OCI-LY7 (cell line): ENCODE measurements around the gene DLGAP1. TPM values are rescaled to one million over a fixed set of nuclear protein-coding genes. Genes with fewer than 3 reads are reported as not detected.

Source experiments
- BruUV-seq: library from RNA; stranded (reverse); fragments of 400-500 nt; replicated peaks from 2 replicates; lab custom pipeline; 2021; lab: Mats Ljungman, UMichigan
- CTCF ChIA-PET: fragments of 300-600 bp; sonication (Branson Sonifier 250); formaldehyde crosslinking; loops from one replicate; lab custom pipeline; 2022; ENCODE audit warnings: antibody characterized with exemption; ENCODE audit not compliant: unreplicated experiment; lab: Charles Lee
- POLR2A ChIA-PET: fragments of 300-600 bp; sonication (Branson Sonifier 250); formaldehyde crosslinking; loops from one replicate; lab custom pipeline; 2022; ENCODE audit warnings: antibody characterized with exemption; lab: Charles Lee
- DNase-seq: peaks from one replicate; pipeline ENCODE4 v3.0.0-alpha.2; 2015; ENCODE audit warnings: low spot score
- H2AFZ ChIP-seq: fragments of 200-600 bp; sonication (generic), shearing (Covaris generic); 2 replicates; pipeline ENCODE4 v1.6.1; 2014; ENCODE audit warnings: mild to moderate bottlenecking, antibody characterized with exemption, low read length, moderate library complexity
- H3K27ac ChIP-seq: fragments of 200-600 bp; sonication (generic); 2 replicates; pipeline ENCODE4 v1.5.1; 2014; ENCODE audit warnings: mixed run types, low read depth, mild to moderate bottlenecking, moderate library complexity, low read length, inconsistent platforms; ENCODE audit not compliant: poor library complexity, severe bottlenecking
- H3K36me3 ChIP-seq: fragments of 200-600 bp; sonication (generic); 2 replicates; pipeline ENCODE4 v1.6.1; 2014; ENCODE audit warnings: mild to moderate bottlenecking, antibody characterized with exemption, low read length, moderate library complexity, mixed read lengths; ENCODE audit not compliant: insufficient read depth
- H3K4me1 ChIP-seq: fragments of 200-600 bp; sonication (generic); 2 replicates; pipeline ENCODE4 v1.5.1; 2014; ENCODE audit warnings: mild to moderate bottlenecking, low read length; ENCODE audit not compliant: insufficient read depth, poor library complexity, severe bottlenecking
- H3K4me2 ChIP-seq: fragments of 200-600 bp; sonication (generic); 2 replicates; pipeline ENCODE4 v1.6.1; 2014; ENCODE audit warnings: mild to moderate bottlenecking, low read length
- H3K4me3 ChIP-seq: fragments of 200-600 bp; sonication (generic); 2 replicates; pipeline ENCODE4 v1.5.1; 2014; ENCODE audit warnings: mild to moderate bottlenecking, low read depth, low read length; ENCODE audit not compliant: poor library complexity, severe bottlenecking
- H3K79me2 ChIP-seq: fragments of 200-600 bp; sonication (generic); 2 replicates; pipeline ENCODE4 v1.6.1; 2016; ENCODE audit warnings: low read depth, mild to moderate bottlenecking, low read length, moderate library complexity, mixed read lengths; ENCODE audit not compliant: insufficient read depth
- H3K9me2 ChIP-seq: fragments of 200-600 bp; sonication (generic); 2 replicates; pipeline ENCODE4 v1.6.1; 2016; ENCODE audit warnings: mild to moderate bottlenecking, low read length, mixed read lengths; ENCODE audit not compliant: insufficient read depth
- H3K9me3 ChIP-seq: fragments of 200-600 bp; sonication (generic); 2 replicates; pipeline ENCODE4 v1.6.1; 2014; ENCODE audit warnings: mild to moderate bottlenecking, mixed run types, low read length, mixed read lengths
- H4K20me1 ChIP-seq: fragments of 200-600 bp; sonication (generic); 2 replicates; pipeline ENCODE4 v1.6.1; 2014; ENCODE audit warnings: mild to moderate bottlenecking, antibody characterized with exemption, low read length, moderate library complexity, mixed read lengths; ENCODE audit not compliant: insufficient read depth
- CTCF ChIP-seq: fragments of 200-600 bp; sonication (generic); conservative IDR thresholded peaks from 2 replicates; pipeline ENCODE4 v1.5.1; 2014; ENCODE audit warnings: mild to moderate bottlenecking, antibody characterized with exemption, low read length, moderate library complexity, mixed read lengths
- EZH2phosphoT487 ChIP-seq: fragments of 200-600 bp; sonication (generic); IDR thresholded peaks from 2 replicates; pipeline ENCODE4 v1.6.1; 2018; ENCODE audit warnings: low read depth, borderline replicate concordance, mild to moderate bottlenecking, mixed run types, antibody characterized with exemption, low read length, moderate library complexity, mixed read lengths
- intact Hi-C: fragments of 100-400 bp; cut with micrococcal nuclease; formaldehyde crosslinking; loops from one replicate; pipeline ENCODE4 v1.10.0; 2022; ENCODE audit not compliant: unreplicated experiment
- total RNA-seq, 2 experiments: library from RNA; depleted of rRNA in 1 of 2; stranded (reverse); fragments of >200 nt in 1 of 2; shearing (Covaris generic) in 1 of 2; gene quantifications; 2 replicates each; pipeline ENCODE4 v1.2.3, GENCODE V29; 2014 to 2022

DLGAP1 gene
- total RNA-seq, 2 experiments from 2014 or later = 0.22 TPM; not detected in 1

GRCh38 chr18:4146797-4147196 is 308.3 kb downstream of the DLGAP1 start:
- no peak for DNase-seq
- POLR2A ChIA-PET = interaction anchor here (0.6 kb wide), 1 partner anchor 1478 kb away, joined by 3 read pairs; no protein-coding TSS in a partner anchor
- BruUV-seq = no TSS peak
- Histone ChIP-seq H2AFZ (no peak overlapping the region), H3K9me3 (no peaks in the 10 kb centered on the region), H3K4me1 (no peaks in the 10 kb centered on the region), H3K4me2 (no peak overlapping the region), H3K36me3 (no peaks in the 10 kb centered on the region), H3K79me2 (no peaks in the 10 kb centered on the region), H4K20me1 (no peaks in the 10 kb centered on the region), H3K9me2 (no peaks in the 10 kb centered on the region), H3K4me3 (no peak overlapping the region), H3K27ac (no peak overlapping the region)
- CTCF ChIA-PET = no interaction called here
- intact Hi-C loops = no loop called here
- no peak for TF ChIP-seq CTCF
- TF ChIP-seq EZH2phosphoT487 = no peak

- BruUV-seq = no TSS peak
- Histone ChIP-seq H3K27ac (no peak overlapping the region), H3K4me3 (no peak overlapping the region), H3K4me1 (no peaks in the 10 kb centered on the region), H3K79me2 (no peaks in the 10 kb centered on the region), H4K20me1 (no peaks in the 10 kb centered on the region), H3K36me3 (no peaks in the 10 kb centered on the region), H2AFZ (no peak overlapping the region), H3K9me2 (no peaks in the 10 kb centered on the region), H3K9me3 (no peaks in the 10 kb centered on the region), H3K4me2 (no peak overlapping the region)
- POLR2A ChIA-PET = interaction anchor here (0.7 kb wide), 1 partner anchor 37 kb away, joined by 3 read pairs; no protein-coding TSS in a partner anchor
- intact Hi-C loops = no loop called here
- CTCF ChIA-PET = no interaction called here
- DNase-seq = no peak
- TF ChIP-seq EZH2phosphoT487 (no peak), CTCF (peak; percentile 23; the same call in 1 of the 2 replicates)
These were observed 310.9 kb downstream of the DLGAP1 start for GRCh38 chr18:4144201-4144600.

DNA sequence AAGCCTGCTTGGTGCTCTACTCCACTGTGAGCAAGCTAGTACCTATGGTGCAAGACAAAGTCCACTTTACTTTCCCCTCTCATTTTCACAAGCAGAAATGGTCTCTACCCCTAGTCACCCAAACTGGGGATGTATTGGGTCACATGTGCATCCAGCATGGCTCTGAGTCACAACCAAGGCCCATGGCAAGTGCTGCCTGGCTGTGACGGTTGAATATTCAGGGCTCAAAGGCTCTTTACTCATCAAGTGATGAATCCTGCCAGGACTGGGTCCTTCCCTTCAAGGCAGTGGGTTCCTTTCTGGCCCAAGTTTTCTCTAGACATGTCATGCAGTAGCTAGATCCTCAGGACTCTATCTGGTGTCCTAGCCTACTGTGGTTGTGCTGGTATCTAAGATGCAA is 311.5 kb downstream of the DLGAP1 start:
- no TSS peak for BruUV-seq

More for the DNA sequence above, 311.5 kb downstream of the DLGAP1 start:
- H3K79me2 ChIP-seq = no peaks in the 10 kb centered on the region
- H3K4me3 ChIP-seq = no peak overlapping the region
- TF ChIP-seq EZH2phosphoT487 (no peak), CTCF (no peak)
- ChIA-PET POLR2A (interaction anchor here (0.7 kb wide), 1 partner anchor 37 kb away, joined by 3 read pairs; no protein-coding TSS in a partner anchor), CTCF (no interaction called here)
- H3K4me1 ChIP-seq = no peaks in the 10 kb centered on the region
- H3K9me3 ChIP-seq = no peaks in the 10 kb centered on the region
- no peak overlapping the region for H3K4me2 ChIP-seq
- DNase-seq = no peak
- intact Hi-C loops = no loop called here
- H3K9me2 ChIP-seq = no peaks in the 10 kb centered on the region
- H4K20me1 ChIP-seq = no peaks in the 10 kb centered on the region
- no peak overlapping the region for H2AFZ ChIP-seq
- H3K27ac ChIP-seq = no peak overlapping the region
- no peaks in the 10 kb centered on the region for H3K36me3 ChIP-seq
